ENCODE measurements around the gene OLFM2. TPM values are rescaled to one million over a fixed set of nuclear protein-coding genes. Genes with fewer than 3 reads are reported as not detected.
A peak's percentile ranks its signal among the peaks of the same experiment; 100 is the strongest.

OLFM2 gene
- total and polyA plus RNA-seq, 2 experiments from 2014 or later = 58.1 to 117 TPM

DNA sequence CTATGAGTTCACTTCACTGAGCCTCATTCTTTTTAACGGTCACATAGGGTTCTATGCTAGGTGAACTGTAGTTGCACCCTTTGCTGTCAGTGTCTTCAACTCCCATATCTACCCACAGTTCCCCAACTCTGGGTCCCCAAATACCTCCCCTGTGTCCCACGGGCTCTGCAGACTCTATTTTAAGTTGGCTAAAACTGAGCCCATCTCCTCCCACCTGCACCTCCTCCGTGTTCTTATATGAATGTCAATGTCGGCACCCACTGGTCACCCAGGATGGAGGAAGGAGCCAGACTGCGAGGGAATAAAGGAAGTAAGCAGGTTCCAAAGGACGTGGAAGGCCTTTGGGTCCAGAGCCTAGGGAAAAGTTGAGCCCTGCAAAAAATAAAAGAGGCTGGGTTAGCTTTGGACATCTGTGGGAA, 102.0 kb downstream of the OLFM2 start:
- Histone ChIP-seq H3F3A (replicated peaks; ENCODE audit: low read depth) (peaks cover 8% of the 10 kb centered on the region), H4K20me1 (replicated peaks; ENCODE audit: insufficient read depth) (peaks cover 20% of the 10 kb centered on the region), H3K4me3 (peak overlapping the region; percentile 55), H3K36me3 (ENCODE audit: insufficient read depth) (no peaks in the 10 kb centered on the region), H3K27ac (ENCODE audit: low read depth) (no peak overlapping the region), H3K27me3 (ENCODE audit: insufficient read depth) (no peaks in the 10 kb centered on the region), H3K9me2 (ENCODE audit: insufficient read depth) (no peaks in the 10 kb centered on the region), H3K79me2 (replicated peaks; ENCODE audit: insufficient read depth) (peaks cover 36% of the 10 kb centered on the region), H2AFZ (no peak overlapping the region), H3K4me2 (peak overlapping the region; percentile 76), H3K4me1 (ENCODE audit: insufficient read depth) (peaks cover 11% of the 10 kb centered on the region; the same call in 1 of the 2 replicates)
- peaks cover 5% of the 10 kb centered on the region for H3K27me3 Mint-ChIP-seq (ENCODE audit: insufficient read depth, low read depth, poor library complexity)
- no peak for TF ChIP-seq POLR2AphosphoS5 (IDR thresholded peaks at IDR 0.05; ENCODE audit: low read depth)
- ATAC-seq (no peak), DNase-seq (ENCODE audit: low spot score) (no peak)
- peak overlapping the region; percentile 87 for H3K4me3 Mint-ChIP-seq
- H3K9me3 Mint-ChIP-seq = no peaks in the 10 kb centered on the region
- H3K4me1 Mint-ChIP-seq = peaks cover 9% of the 10 kb centered on the region
- H3K36me3 Mint-ChIP-seq (ENCODE audit: low read depth) = peaks cover 17% of the 10 kb centered on the region
- 0 out of 2 replicates have a peak overlapping the region, but pooled peaks have one; percentile 23 for H3K27ac Mint-ChIP-seq

DNA sequence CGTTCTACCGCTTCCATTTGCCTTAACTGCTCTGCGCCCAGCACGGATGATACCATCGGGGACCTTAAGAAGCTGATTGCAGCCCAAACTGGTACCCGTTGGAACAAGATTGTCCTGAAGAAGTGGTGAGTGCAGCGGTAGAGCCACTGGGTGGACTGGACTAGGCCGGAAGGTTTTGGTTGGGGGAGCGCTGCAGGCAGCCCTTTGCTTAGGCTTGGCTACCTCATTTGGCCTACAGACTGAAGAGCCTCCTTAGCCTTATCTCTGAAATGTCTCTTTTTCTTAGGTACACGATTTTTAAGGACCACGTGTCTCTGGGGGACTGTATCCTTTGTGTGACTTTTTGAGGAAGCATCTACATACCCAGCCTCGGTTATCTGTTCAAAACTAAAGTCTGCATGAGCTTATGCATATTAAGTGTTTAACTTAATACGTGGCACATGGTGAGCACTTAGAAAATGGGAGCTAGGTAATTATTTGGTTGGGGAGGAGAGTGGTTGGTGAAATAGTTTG, 107.7 kb downstream of the OLFM2 start:
- peaks cover 53% of the 10 kb centered on the region for H3K79me2 ChIP-seq (replicated peaks; ENCODE audit: insufficient read depth)
- H3K27ac Mint-ChIP-seq = peak overlapping the region; percentile 74
- ATAC-seq (no peak), DNase-seq (ENCODE audit: low spot score) (no peak)
- H4K20me1 ChIP-seq (replicated peaks; ENCODE audit: insufficient read depth) = peaks cover 8% of the 10 kb centered on the region
- peaks cover 24% of the 10 kb centered on the region for H3K36me3 Mint-ChIP-seq (ENCODE audit: low read depth)
- no peak overlapping the region for H3K27ac ChIP-seq (ENCODE audit: low read depth)
- peaks cover 5% of the 10 kb centered on the region for H3K27me3 Mint-ChIP-seq (ENCODE audit: insufficient read depth, low read depth, poor library complexity)
- H2AFZ ChIP-seq = no peak overlapping the region
- H3K27me3 ChIP-seq (ENCODE audit: insufficient read depth) = no peaks in the 10 kb centered on the region
- peaks cover 5% of the 10 kb centered on the region; the same call in 1 of the 2 replicates for H3K4me1 ChIP-seq (ENCODE audit: insufficient read depth)
- H3F3A ChIP-seq (replicated peaks; ENCODE audit: low read depth) = peaks cover 13% of the 10 kb centered on the region
- no peaks in the 10 kb centered on the region for H3K9me2 ChIP-seq (ENCODE audit: insufficient read depth)
- H3K9me3 Mint-ChIP-seq = no peaks in the 10 kb centered on the region; the same call in 2 of the 3 replicates
- H3K36me3 ChIP-seq (ENCODE audit: insufficient read depth) = no peaks in the 10 kb centered on the region
- H3K4me3 ChIP-seq = peak overlapping the region; percentile 81
- H3K4me2 ChIP-seq = peak overlapping the region; percentile 98
- peak overlapping the region; percentile 96 for H3K4me3 Mint-ChIP-seq
- H3K4me1 Mint-ChIP-seq = peaks cover 9% of the 10 kb centered on the region
- TF ChIP-seq EZH2phosphoT487 (IDR thresholded peaks at IDR 0.05; ENCODE audit: unreplicated experiment) (no peak), JUNB (IDR thresholded peaks at IDR 0.05; ENCODE audit: unreplicated experiment) (no peak), NANOG (IDR thresholded peaks at IDR 0.05; ENCODE audit: borderline replicate concordance) (no peak), CREB1 (CRISPR knock-in tag; IDR thresholded peaks at IDR 0.05; ENCODE audit: low read depth) (no peak), ZNF114 (CRISPR knock-in tag; IDR thresholded peaks at IDR 0.05) (no peak), ZNF331 (CRISPR knock-in tag; IDR thresholded peaks at IDR 0.05; ENCODE audit: low read depth) (no peak), EZH2 (IDR thresholded peaks at IDR 0.05; ENCODE audit: low read depth, unreplicated experiment) (no peak), POLR2AphosphoS5 (IDR thresholded peaks at IDR 0.05; ENCODE audit: low read depth) (no peak), STAT1 (IDR thresholded peaks at IDR 0.05; ENCODE audit: unreplicated experiment) (no peak)
- TF ChIP-seq, protein P1, sequence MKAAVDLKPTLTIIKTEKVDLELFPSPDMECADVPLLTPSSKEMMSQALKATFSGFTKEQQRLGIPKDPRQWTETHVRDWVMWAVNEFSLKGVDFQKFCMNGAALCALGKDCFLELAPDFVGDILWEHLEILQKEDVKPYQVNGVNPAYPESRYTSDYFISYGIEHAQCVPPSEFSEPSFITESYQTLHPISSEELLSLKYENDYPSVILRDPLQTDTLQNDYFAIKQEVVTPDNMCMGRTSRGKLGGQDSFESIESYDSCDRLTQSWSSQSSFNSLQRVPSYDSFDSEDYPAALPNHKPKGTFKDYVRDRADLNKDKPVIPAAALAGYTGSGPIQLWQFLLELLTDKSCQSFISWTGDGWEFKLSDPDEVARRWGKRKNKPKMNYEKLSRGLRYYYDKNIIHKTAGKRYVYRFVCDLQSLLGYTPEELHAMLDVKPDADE (IDR thresholded peaks at IDR 0.05) = no peak
- TF ChIP-seq, protein P2, sequence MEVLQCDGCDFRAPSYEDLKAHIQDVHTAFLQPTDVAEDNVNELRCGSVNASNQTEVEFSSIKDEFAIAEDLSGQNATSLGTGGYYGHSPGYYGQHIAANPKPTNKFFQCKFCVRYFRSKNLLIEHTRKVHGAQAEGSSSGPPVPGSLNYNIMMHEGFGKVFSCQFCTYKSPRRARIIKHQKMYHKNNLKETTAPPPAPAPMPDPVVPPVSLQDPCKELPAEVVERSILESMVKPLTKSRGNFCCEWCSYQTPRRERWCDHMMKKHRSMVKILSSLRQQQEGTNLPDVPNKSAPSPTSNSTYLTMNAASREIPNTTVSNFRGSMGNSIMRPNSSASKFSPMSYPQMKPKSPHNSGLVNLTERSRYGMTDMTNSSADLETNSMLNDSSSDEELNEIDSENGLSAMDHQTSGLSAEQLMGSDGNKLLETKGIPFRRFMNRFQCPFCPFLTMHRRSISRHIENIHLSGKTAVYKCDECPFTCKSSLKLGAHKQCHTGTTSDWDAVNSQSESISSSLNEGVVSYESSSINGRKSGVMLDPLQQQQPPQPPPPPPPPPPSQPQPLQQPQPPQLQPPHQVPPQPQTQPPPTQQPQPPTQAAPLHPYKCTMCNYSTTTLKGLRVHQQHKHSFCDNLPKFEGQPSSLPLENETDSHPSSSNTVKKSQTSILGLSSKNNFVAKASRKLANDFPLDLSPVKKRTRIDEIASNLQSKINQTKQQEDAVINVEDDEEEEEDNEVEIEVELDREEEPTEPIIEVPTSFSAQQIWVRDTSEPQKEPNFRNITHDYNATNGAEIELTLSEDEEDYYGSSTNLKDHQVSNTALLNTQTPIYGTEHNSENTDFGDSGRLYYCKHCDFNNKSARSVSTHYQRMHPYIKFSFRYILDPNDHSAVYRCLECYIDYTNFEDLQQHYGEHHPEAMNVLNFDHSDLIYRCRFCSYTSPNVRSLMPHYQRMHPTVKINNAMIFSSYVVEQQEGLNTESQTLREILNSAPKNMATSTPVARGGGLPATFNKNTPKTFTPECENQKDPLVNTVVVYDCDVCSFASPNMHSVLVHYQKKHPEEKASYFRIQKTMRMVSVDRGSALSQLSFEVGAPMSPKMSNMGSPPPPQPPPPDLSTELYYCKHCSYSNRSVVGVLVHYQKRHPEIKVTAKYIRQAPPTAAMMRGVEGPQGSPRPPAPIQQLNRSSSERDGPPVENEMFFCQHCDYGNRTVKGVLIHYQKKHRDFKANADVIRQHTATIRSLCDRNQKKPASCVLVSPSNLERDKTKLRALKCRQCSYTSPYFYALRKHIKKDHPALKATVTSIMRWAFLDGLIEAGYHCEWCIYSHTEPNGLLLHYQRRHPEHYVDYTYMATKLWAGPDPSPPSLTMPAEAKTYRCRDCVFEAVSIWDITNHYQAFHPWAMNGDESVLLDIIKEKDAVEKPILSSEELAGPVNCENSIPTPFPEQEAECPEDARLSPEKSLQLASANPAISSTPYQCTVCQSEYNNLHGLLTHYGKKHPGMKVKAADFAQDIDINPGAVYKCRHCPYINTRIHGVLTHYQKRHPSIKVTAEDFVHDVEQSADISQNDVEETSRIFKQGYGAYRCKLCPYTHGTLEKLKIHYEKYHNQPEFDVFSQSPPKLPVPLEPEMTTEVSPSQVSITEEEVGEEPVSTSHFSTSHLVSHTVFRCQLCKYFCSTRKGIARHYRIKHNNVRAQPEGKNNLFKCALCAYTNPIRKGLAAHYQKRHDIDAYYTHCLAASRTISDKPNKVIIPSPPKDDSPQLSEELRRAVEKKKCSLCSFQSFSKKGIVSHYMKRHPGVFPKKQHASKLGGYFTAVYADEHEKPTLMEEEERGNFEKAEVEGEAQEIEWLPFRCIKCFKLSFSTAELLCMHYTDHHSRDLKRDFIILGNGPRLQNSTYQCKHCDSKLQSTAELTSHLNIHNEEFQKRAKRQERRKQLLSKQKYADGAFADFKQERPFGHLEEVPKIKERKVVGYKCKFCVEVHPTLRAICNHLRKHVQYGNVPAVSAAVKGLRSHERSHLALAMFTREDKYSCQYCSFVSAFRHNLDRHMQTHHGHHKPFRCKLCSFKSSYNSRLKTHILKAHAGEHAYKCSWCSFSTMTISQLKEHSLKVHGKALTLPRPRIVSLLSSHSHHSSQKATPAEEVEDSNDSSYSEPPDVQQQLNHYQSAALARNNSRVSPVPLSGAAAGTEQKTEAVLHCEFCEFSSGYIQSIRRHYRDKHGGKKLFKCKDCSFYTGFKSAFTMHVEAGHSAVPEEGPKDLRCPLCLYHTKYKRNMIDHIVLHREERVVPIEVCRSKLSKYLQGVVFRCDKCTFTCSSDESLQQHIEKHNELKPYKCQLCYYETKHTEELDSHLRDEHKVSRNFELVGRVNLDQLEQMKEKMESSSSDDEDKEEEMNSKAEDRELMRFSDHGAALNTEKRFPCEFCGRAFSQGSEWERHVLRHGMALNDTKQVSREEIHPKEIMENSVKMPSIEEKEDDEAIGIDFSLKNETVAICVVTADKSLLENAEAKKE (CRISPR knock-in tag; IDR thresholded peaks at IDR 0.05) = no peak
- TF ChIP-seq, protein P3, sequence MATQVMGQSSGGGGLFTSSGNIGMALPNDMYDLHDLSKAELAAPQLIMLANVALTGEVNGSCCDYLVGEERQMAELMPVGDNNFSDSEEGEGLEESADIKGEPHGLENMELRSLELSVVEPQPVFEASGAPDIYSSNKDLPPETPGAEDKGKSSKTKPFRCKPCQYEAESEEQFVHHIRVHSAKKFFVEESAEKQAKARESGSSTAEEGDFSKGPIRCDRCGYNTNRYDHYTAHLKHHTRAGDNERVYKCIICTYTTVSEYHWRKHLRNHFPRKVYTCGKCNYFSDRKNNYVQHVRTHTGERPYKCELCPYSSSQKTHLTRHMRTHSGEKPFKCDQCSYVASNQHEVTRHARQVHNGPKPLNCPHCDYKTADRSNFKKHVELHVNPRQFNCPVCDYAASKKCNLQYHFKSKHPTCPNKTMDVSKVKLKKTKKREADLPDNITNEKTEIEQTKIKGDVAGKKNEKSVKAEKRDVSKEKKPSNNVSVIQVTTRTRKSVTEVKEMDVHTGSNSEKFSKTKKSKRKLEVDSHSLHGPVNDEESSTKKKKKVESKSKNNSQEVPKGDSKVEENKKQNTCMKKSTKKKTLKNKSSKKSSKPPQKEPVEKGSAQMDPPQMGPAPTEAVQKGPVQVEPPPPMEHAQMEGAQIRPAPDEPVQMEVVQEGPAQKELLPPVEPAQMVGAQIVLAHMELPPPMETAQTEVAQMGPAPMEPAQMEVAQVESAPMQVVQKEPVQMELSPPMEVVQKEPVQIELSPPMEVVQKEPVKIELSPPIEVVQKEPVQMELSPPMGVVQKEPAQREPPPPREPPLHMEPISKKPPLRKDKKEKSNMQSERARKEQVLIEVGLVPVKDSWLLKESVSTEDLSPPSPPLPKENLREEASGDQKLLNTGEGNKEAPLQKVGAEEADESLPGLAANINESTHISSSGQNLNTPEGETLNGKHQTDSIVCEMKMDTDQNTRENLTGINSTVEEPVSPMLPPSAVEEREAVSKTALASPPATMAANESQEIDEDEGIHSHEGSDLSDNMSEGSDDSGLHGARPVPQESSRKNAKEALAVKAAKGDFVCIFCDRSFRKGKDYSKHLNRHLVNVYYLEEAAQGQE (IDR thresholded peaks at IDR 0.05; ENCODE audit: unreplicated experiment) = no peak
